Neural cell (in vitro differentiated cells): ENCODE data around the gene AKT1. TPM values are rescaled to one million over a fixed set of nuclear protein-coding genes. Genes with fewer than 3 reads are reported as not detected.
A peak's percentile ranks its signal among the peaks of the same experiment; 100 is the strongest.

ENCODE experiments used
- H2AFZ ChIP-seq: fragments of 200-600, 300-800 bp; sonication (generic), shearing (Covaris generic); 2 replicates; pipeline ENCODE4 v1.6.0; 2014; ENCODE audit warnings: low read depth, mild to moderate bottlenecking, antibody characterized with exemption, low read length, moderate library complexity
- H3F3A ChIP-seq: fragments of 200-600 bp; shearing (Covaris generic); 2 replicates; pipeline ENCODE4 v1.6.1; 2016; ENCODE audit warnings: mild to moderate bottlenecking, moderate library complexity, mixed read lengths, antibody characterized with exemption, low read length; ENCODE audit not compliant: insufficient read depth, poor library complexity, severe bottlenecking
- H3K27ac ChIP-seq: fragments of 200-600, 300-800 bp; sonication (generic), shearing (Covaris generic); 2 replicates; pipeline ENCODE4 v1.5.1; 2014; ENCODE audit warnings: mild to moderate bottlenecking, low read length, moderate library complexity
- H3K27me3 ChIP-seq: fragments of 300-800, 200-600 bp; sonication (generic), shearing (Covaris generic); 2 replicates; pipeline ENCODE4 v1.6.0; 2014; ENCODE audit warnings: mild to moderate bottlenecking, low read depth, low read length, moderate library complexity; ENCODE audit not compliant: insufficient read depth
- H3K36me3 ChIP-seq: fragments of 300-800, 200-600 bp; sonication (generic), shearing (Covaris generic); 2 replicates; pipeline ENCODE4 v1.5.1; 2014; ENCODE audit warnings: mild to moderate bottlenecking, antibody characterized with exemption, low read length, moderate library complexity; ENCODE audit not compliant: insufficient read depth
- H3K4me2 ChIP-seq: fragments of 300-800, 200-600 bp; sonication (generic), shearing (Covaris generic); 2 replicates; pipeline ENCODE4 v1.6.0; 2014; ENCODE audit warnings: mild to moderate bottlenecking, low read length
- H3K4me3 ChIP-seq: fragments of 300-800, 200-600 bp; sonication (generic), shearing (Covaris generic); 2 replicates; pipeline ENCODE4 v1.5.1; 2014; ENCODE audit warnings: mild to moderate bottlenecking, low read length, moderate library complexity
- H3K79me2 ChIP-seq: fragments of 200-600 bp; shearing (Covaris generic); replicated peaks from 2 replicates; pipeline ENCODE4 v1.6.0; 2014; ENCODE audit warnings: mild to moderate bottlenecking, low read length, moderate library complexity; ENCODE audit not compliant: insufficient read depth
- H3K9ac ChIP-seq: fragments of 300-800, 200-600 bp; sonication (generic), shearing (Covaris generic); 2 replicates; pipeline ENCODE4 v1.6.1; 2016; ENCODE audit warnings: mild to moderate bottlenecking, low read length, mixed read lengths
- H3K9me2 ChIP-seq: fragments of 200-600 bp; shearing (Covaris generic); 2 replicates; pipeline ENCODE4 v1.6.1; 2016; ENCODE audit warnings: mild to moderate bottlenecking, low read length, mixed read lengths; ENCODE audit not compliant: insufficient read depth
- H3K9me3 ChIP-seq: fragments of 200-600, 300-800 bp; sonication (generic), shearing (Covaris generic); 2 replicates; pipeline ENCODE4 v1.6.1; 2016; ENCODE audit warnings: mild to moderate bottlenecking, mixed run types, low read length, moderate library complexity, mixed read lengths
- H4K20me1 ChIP-seq: fragments of 200-600 bp; shearing (Covaris generic); 2 replicates; pipeline ENCODE4 v1.6.1; 2016; ENCODE audit warnings: mild to moderate bottlenecking, mixed run types; ENCODE audit not compliant: insufficient read depth
- EP300 ChIP-seq: fragments of 450-650 bp; conservative IDR thresholded peaks from 2 replicates; pipeline ENCODE4 v1.6.1; 2014; ENCODE audit warnings: antibody characterized with exemption, mild to moderate bottlenecking, moderate library complexity; ENCODE audit not compliant: poor library complexity, severe bottlenecking
- EZH2 ChIP-seq: fragments of 200-600, 300-800 bp; shearing (Covaris generic), sonication (generic); IDR thresholded peaks from 2 replicates; pipeline ENCODE4 v1.6.1; 2014; ENCODE audit warnings: antibody characterized with exemption, low read length, borderline replicate concordance, mild to moderate bottlenecking; ENCODE audit not compliant: insufficient read depth, poor library complexity, severe bottlenecking
- MXI1 ChIP-seq: fragments of 450-650 bp; conservative IDR thresholded peaks from 2 replicates; pipeline ENCODE4 v1.6.1; 2014; ENCODE audit warnings: antibody characterized with exemption, mild to moderate bottlenecking; ENCODE audit not compliant: poor library complexity, severe bottlenecking
- POLR2AphosphoS5 ChIP-seq: IDR thresholded peaks from 2 replicates; pipeline ENCODE4 v1.6.1; 2012
- RAD21 ChIP-seq: fragments of 450-650 bp; conservative IDR thresholded peaks from 2 replicates; pipeline ENCODE4 v1.6.1; 2014; ENCODE audit warnings: antibody characterized with exemption, mild to moderate bottlenecking, moderate library complexity
- SMC3 ChIP-seq: fragments of 450-650 bp; conservative IDR thresholded peaks from 2 replicates; pipeline ENCODE4 v1.6.1; 2014; ENCODE audit warnings: antibody characterized with exemption, mild to moderate bottlenecking, moderate library complexity; ENCODE audit not compliant: poor library complexity
- TAF1 ChIP-seq: IDR thresholded peaks from 2 replicates; pipeline ENCODE4 v1.6.1; 2012; ENCODE audit warnings: low read depth
- polyA plus RNA-seq: library from polyadenylated mRNA; depleted of rRNA; stranded (reverse); fragments of >200 nt; gene quantifications from 2 replicates; pipeline ENCODE4 v1.2.3, GENCODE V29; 2014
- TF ChIP-seq, protein P1 (sequence below): fragments of 450-650 bp; IDR thresholded peaks from 2 replicates; pipeline ENCODE4 v1.5.1; 2014; ENCODE audit warnings: antibody characterized with exemption, mild to moderate bottlenecking, moderate library complexity; ENCODE audit not compliant: poor library complexity, severe bottlenecking
- TF ChIP-seq, protein P2 (sequence below): IDR thresholded peaks from 2 replicates; pipeline ENCODE4 v1.6.1; 2012; ENCODE audit warnings: borderline replicate concordance

The AKT1 gene
- polyA plus RNA-seq, 1 donor from 2014 or later = 159 TPM

DNA sequence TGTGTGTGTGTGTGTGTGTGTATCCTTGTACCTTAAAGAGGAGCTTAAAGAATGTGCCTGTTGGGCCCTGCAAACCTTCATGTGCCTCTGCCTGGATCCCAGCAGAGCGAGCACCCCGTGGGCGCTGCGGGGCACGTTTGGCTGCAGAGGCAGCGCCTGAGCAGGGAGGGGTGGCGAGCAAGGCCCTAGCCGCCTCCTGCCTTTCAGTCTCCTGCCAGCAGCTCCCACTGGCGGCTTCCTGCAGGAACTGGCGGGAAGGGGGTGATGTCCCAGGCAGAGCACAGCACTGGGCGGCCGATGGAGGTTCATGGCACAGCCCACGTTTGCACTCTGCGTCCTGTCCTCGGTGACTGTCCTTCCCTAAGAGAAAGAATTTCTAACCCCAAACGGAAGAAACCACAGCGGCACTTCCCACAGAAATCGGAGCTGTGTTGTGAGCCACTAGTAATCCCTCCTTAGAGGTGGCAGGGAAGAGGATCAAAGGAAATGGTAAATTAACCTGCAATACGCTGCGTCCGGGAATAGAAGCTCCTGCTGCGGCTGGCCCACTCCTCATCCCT, 25.2 kb upstream of the AKT1 start:
- Histone ChIP-seq H3K27ac (no peak overlapping the region), H3K4me2 (no peak overlapping the region), H3F3A (no peaks in the 10 kb centered on the region), H3K79me2 (no peaks in the 10 kb centered on the region), H2AFZ (no peak overlapping the region), H3K9ac (no peak overlapping the region), H3K4me3 (no peak overlapping the region), H3K9me3 (no peaks in the 10 kb centered on the region), H3K27me3 (peaks cover 3% of the 10 kb centered on the region), H3K9me2 (no peaks in the 10 kb centered on the region), H4K20me1 (no peaks in the 10 kb centered on the region), H3K36me3 (no peaks in the 10 kb centered on the region)
- TF ChIP-seq MXI1 = no peak
- TF ChIP-seq, protein P1, sequence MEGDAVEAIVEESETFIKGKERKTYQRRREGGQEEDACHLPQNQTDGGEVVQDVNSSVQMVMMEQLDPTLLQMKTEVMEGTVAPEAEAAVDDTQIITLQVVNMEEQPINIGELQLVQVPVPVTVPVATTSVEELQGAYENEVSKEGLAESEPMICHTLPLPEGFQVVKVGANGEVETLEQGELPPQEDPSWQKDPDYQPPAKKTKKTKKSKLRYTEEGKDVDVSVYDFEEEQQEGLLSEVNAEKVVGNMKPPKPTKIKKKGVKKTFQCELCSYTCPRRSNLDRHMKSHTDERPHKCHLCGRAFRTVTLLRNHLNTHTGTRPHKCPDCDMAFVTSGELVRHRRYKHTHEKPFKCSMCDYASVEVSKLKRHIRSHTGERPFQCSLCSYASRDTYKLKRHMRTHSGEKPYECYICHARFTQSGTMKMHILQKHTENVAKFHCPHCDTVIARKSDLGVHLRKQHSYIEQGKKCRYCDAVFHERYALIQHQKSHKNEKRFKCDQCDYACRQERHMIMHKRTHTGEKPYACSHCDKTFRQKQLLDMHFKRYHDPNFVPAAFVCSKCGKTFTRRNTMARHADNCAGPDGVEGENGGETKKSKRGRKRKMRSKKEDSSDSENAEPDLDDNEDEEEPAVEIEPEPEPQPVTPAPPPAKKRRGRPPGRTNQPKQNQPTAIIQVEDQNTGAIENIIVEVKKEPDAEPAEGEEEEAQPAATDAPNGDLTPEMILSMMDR = peak; percentile 41

- Histone ChIP-seq H3K27me3 (no peaks in the 10 kb centered on the region), H3K79me2 (no peaks in the 10 kb centered on the region), H3K27ac (no peak overlapping the region), H3K9ac (no peak overlapping the region), H3F3A (no peaks in the 10 kb centered on the region), H3K36me3 (no peaks in the 10 kb centered on the region), H3K9me2 (no peaks in the 10 kb centered on the region), H2AFZ (no peak overlapping the region), H4K20me1 (no peaks in the 10 kb centered on the region), H3K4me2 (no peak overlapping the region), H3K4me3 (no peak overlapping the region), H3K9me3 (no peaks in the 10 kb centered on the region)
- TF ChIP-seq EP300 (no peak), EZH2 (no peak), RAD21 (no peak), SMC3 (no peak), MXI1 (no peak)
These were observed 23.8 kb upstream of the AKT1 start for GRCh38 chr14:104819361-104819781.

DNA sequence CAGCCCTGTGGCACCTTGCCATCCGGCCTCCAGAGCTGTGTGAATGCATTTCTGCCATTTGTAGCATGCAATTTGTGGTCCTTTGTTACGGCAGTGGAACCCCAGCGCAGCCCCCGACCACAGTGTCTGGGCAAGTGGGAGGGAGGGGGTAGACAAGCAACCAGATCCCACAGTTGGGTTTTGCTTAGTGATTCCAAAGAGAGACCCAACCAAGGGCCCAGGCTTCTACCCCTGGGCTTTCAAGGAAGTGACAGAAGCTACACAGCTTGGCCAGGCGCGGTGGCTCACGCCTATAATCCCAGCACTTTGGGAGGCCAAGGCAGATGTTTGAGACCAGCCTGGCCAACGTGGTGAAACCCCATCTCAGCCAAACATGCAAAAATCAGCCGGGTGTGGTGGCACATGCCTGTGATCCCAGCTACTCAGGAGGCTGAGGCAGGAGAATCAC, 23.2 kb upstream of the AKT1 start:
- no peaks in the 10 kb centered on the region for H3K36me3 ChIP-seq
- H3K9me2 ChIP-seq = no peaks in the 10 kb centered on the region
- no peak overlapping the region for H2AFZ ChIP-seq
- no peaks in the 10 kb centered on the region for H3K79me2 ChIP-seq
- H3K27ac ChIP-seq = no peak overlapping the region
- no peak overlapping the region for H3K4me2 ChIP-seq
- H4K20me1 ChIP-seq = no peaks in the 10 kb centered on the region
- no peak overlapping the region for H3K9ac ChIP-seq
- TF ChIP-seq, protein P1 = no peak
- TF ChIP-seq EP300 (no peak), MXI1 (no peak), POLR2AphosphoS5 (no peak), SMC3 (no peak), TAF1 (no peak), EZH2 (no peak), RAD21 (no peak)
- TF ChIP-seq, protein P2, sequence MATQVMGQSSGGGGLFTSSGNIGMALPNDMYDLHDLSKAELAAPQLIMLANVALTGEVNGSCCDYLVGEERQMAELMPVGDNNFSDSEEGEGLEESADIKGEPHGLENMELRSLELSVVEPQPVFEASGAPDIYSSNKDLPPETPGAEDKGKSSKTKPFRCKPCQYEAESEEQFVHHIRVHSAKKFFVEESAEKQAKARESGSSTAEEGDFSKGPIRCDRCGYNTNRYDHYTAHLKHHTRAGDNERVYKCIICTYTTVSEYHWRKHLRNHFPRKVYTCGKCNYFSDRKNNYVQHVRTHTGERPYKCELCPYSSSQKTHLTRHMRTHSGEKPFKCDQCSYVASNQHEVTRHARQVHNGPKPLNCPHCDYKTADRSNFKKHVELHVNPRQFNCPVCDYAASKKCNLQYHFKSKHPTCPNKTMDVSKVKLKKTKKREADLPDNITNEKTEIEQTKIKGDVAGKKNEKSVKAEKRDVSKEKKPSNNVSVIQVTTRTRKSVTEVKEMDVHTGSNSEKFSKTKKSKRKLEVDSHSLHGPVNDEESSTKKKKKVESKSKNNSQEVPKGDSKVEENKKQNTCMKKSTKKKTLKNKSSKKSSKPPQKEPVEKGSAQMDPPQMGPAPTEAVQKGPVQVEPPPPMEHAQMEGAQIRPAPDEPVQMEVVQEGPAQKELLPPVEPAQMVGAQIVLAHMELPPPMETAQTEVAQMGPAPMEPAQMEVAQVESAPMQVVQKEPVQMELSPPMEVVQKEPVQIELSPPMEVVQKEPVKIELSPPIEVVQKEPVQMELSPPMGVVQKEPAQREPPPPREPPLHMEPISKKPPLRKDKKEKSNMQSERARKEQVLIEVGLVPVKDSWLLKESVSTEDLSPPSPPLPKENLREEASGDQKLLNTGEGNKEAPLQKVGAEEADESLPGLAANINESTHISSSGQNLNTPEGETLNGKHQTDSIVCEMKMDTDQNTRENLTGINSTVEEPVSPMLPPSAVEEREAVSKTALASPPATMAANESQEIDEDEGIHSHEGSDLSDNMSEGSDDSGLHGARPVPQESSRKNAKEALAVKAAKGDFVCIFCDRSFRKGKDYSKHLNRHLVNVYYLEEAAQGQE = no peak
- no peaks in the 10 kb centered on the region for H3F3A ChIP-seq
- no peaks in the 10 kb centered on the region for H3K9me3 ChIP-seq
- no peak overlapping the region for H3K4me3 ChIP-seq
- no peaks in the 10 kb centered on the region for H3K27me3 ChIP-seq
